HEK293T (cell line): ENCODE results near the gene SEC14L1.

Experiments used
- CTCF ChIA-PET: fragments of 350-600 bp; formaldehyde crosslinking; extraction: SDS; loops from one replicate; lab custom pipeline; 2021; ENCODE audit warnings: antibody characterized with exemption, inconsistent platforms; lab: Yijun Ruan, JAX
- POLR2A ChIA-PET: fragments of 350-600 bp; formaldehyde crosslinking; extraction: SDS; loops from one replicate; lab custom pipeline; 2020; ENCODE audit warnings: antibody characterized with exemption, inconsistent platforms; lab: Yijun Ruan, JAX
- DNase-seq: peaks from one replicate; pipeline ENCODE4 v3.0.0; 2012; ENCODE audit warnings: mixed read lengths; ENCODE audit errors: extremely low spot score
- ARNT ChIP-seq: fragments of 450-650 bp; IDR thresholded peaks from 2 replicates; pipeline ENCODE4 v1.6.1; 2017; ENCODE audit warnings: mild to moderate bottlenecking
- BHLHE40 ChIP-seq: fragments of 450-650 bp; IDR thresholded peaks from 2 replicates; pipeline ENCODE4 v1.6.1; 2016; ENCODE audit warnings: mild to moderate bottlenecking, moderate library complexity, borderline replicate concordance
- CTBP1 ChIP-seq: fragments of 450-650 bp; IDR thresholded peaks from 2 replicates; pipeline ENCODE4 v1.6.1; 2016; ENCODE audit warnings: borderline replicate concordance
- ELF4 ChIP-seq: fragments of 450-650 bp; IDR thresholded peaks from 2 replicates; pipeline ENCODE4 v1.6.1; 2017; ENCODE audit warnings: antibody characterized with exemption
- FOXA1 ChIP-seq: fragments of 450-650 bp; IDR thresholded peaks from 2 replicates; pipeline ENCODE4 v1.6.1; 2016; ENCODE audit warnings: mild to moderate bottlenecking
- FOXK2 ChIP-seq: fragments of 450-650 bp; IDR thresholded peaks from 2 replicates; pipeline ENCODE4 v1.6.1; 2016; ENCODE audit warnings: mild to moderate bottlenecking
- FOXM1 ChIP-seq: fragments of 450-650 bp; IDR thresholded peaks from 2 replicates; pipeline ENCODE4 v1.6.1; 2017; ENCODE audit warnings: mild to moderate bottlenecking, borderline replicate concordance
- HDGF ChIP-seq: fragments of 450-650 bp; IDR thresholded peaks from 2 replicates; pipeline ENCODE4 v1.6.1; 2017; ENCODE audit warnings: antibody characterized with exemption, borderline replicate concordance
- L3MBTL2 ChIP-seq: fragments of 450-650 bp; conservative IDR thresholded peaks from 2 replicates; pipeline ENCODE4 v1.6.1; 2016; ENCODE audit warnings: mild to moderate bottlenecking
- LEF1 ChIP-seq: fragments of 450-650 bp; IDR thresholded peaks from 2 replicates; pipeline ENCODE4 v1.6.1; 2017; ENCODE audit warnings: mild to moderate bottlenecking, borderline replicate concordance
- NFRKB ChIP-seq: fragments of 450-650 bp; IDR thresholded peaks from 2 replicates; pipeline ENCODE4 v1.6.1; 2016; ENCODE audit warnings: mild to moderate bottlenecking, moderate library complexity
- SP1 ChIP-seq: fragments of 450-650 bp; IDR thresholded peaks from 2 replicates; pipeline ENCODE4 v1.6.1; 2017
- SUZ12 ChIP-seq: fragments of 450-650 bp; IDR thresholded peaks from 2 replicates; pipeline ENCODE4 v1.6.1; 2016; ENCODE audit warnings: mild to moderate bottlenecking
- TARDBP ChIP-seq: fragments of 450-650 bp; IDR thresholded peaks from 2 replicates; pipeline ENCODE4 v1.6.1; 2016
- ZNF384 ChIP-seq: fragments of 450-650 bp; IDR thresholded peaks from 2 replicates; pipeline ENCODE4 v1.6.1; 2016
- TF ChIP-seq, protein P1 (sequence below): fragments of 450-650 bp; IDR thresholded peaks from 2 replicates; pipeline ENCODE4 v1.6.1; 2016

The SEC14L1 gene

DNA sequence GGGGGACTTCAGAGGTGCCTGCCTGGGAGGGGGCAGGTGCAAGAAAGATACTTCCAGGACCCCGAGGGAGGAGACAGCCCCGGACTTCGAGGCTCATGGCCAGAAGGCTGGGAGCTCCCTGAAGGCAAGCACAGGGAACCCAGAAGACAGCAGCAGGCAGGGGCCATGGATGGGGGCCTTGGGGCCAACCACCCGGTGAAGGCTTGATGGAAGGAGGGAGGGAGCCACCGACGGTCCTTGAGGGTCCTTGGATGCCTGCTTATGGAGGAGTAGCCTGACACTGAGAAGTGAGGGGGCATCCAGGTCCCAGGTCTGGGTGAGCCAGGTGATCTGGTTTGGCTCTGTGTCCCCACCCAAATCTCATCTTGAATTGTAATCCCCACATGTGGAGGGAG, 89.7 kb downstream of the SEC14L1 start:
- DNase-seq = no peak
- ChIA-PET CTCF (no interaction called here), POLR2A (no interaction called here)
- no peak for TF ChIP-seq ELF4
- TF ChIP-seq CTBP1 = no peak
- no peak for TF ChIP-seq L3MBTL2
- no peak for TF ChIP-seq FOXK2
- no peak for TF ChIP-seq NFRKB
- no peak for TF ChIP-seq SUZ12
- TF ChIP-seq FOXA1 = no peak
- TF ChIP-seq HDGF = no peak
- no peak for TF ChIP-seq LEF1
- TF ChIP-seq FOXM1 = no peak
- TF ChIP-seq BHLHE40 = no peak
- no peak for TF ChIP-seq ARNT
- no peak for TF ChIP-seq SP1
- TF ChIP-seq, protein P1, sequence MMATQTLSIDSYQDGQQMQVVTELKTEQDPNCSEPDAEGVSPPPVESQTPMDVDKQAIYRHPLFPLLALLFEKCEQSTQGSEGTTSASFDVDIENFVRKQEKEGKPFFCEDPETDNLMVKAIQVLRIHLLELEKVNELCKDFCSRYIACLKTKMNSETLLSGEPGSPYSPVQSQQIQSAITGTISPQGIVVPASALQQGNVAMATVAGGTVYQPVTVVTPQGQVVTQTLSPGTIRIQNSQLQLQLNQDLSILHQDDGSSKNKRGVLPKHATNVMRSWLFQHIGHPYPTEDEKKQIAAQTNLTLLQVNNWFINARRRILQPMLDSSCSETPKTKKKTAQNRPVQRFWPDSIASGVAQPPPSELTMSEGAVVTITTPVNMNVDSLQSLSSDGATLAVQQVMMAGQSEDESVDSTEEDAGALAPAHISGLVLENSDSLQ = no peak
- TF ChIP-seq ZNF384 = no peak
- TF ChIP-seq TARDBP = no peak

GRCh38 chr17:77231076-77231871, 90.5 kb downstream of the SEC14L1 start:
- CTCF ChIA-PET = no interaction called here
- POLR2A ChIA-PET = no interaction called here
- TF ChIP-seq SP1 (no peak), HDGF (no peak), FOXM1 (no peak), ELF4 (no peak), ZNF384 (no peak), L3MBTL2 (no peak), NFRKB (no peak), SUZ12 (no peak), LEF1 (no peak), TARDBP (no peak), BHLHE40 (no peak), ARNT (no peak), CTBP1 (no peak), FOXA1 (no peak)
- TF ChIP-seq, protein P1 = no peak
- no peak for DNase-seq

DNA sequence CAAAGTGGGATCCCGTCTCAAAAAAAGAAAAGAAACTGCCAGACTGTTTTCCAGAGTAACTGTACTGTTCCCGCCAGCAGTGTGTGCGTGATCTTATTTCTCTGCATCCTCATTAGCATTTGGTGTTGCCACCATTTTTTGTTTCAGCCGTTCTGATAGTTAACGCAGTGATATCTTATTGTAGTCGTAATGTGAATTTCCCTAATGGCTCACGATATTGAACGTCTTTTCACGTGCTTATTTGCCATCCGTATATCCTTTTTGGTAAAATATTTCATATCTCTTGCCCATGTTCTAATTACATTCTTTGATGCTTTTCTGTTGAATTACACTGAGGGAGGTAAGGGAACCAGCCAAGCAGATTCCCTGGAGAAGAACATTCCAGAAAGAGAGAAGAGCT, 92.4 kb downstream of the SEC14L1 start:
- ChIA-PET CTCF (no interaction called here), POLR2A (no interaction called here)
- no peak for TF ChIP-seq L3MBTL2
- no peak for DNase-seq

DNA sequence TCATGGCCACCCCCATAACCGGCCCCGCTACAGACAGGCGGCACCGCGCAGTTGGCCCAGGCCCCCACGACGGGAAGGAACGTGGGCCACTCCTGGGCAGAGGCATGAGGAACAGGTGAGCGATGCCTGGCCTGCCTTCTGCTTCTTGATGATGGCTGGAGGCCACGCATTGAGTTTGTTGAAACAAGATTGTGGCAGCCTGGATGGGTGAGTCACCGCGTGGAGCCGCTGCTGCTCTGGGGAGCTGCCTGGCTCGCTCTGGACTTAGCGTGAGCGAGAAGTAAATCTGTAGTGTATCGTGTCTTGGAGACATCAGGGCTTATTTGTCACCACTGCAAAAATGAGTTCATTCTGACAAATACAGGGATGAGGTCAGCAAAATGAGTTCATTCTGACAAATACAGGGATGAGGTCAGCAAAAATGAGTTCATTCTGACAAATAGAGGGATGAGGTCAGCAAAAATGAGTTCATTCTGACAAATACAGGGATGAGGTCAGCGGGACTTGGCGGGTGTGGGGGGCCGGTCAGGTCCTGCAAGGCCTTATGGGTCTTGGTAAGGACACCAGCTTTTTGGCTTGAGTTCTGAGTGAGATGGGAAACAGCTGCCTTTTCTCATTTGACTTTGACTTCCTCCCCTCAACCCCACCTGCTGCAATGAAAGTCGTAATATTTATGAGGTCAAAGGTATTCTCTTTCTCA, 93.0 kb downstream of the SEC14L1 start:
- no peak for DNase-seq
- CTCF ChIA-PET = interaction anchor here (0.7 kb wide), 1 partner anchor 753 kb away, joined by 3 read pairs; no protein-coding TSS in a partner anchor
- POLR2A ChIA-PET = no interaction called here
- TF ChIP-seq FOXA1 (no peak), SP1 (no peak), FOXK2 (no peak), BHLHE40 (no peak), SUZ12 (no peak), CTBP1 (no peak), ELF4 (no peak), TARDBP (no peak), ZNF384 (no peak), FOXM1 (no peak), HDGF (no peak), LEF1 (no peak), L3MBTL2 (no peak), NFRKB (no peak), ARNT (no peak)
- TF ChIP-seq, protein P1 = no peak

- DNase-seq = no peak
- CTCF ChIA-PET = interaction anchor here (0.5 to 0.7 kb wide), 2 partner anchors 87 to 752 kb away, joined by 3 to 8 read pairs; no protein-coding TSS in a partner anchor
- TF ChIP-seq LEF1 (no peak), FOXA1 (no peak), HDGF (no peak), L3MBTL2 (no peak), ZNF384 (no peak), BHLHE40 (no peak), FOXK2 (no peak), CTBP1 (no peak), FOXM1 (no peak)
- POLR2A ChIA-PET = no interaction called here
These were observed 93.9 kb downstream of the SEC14L1 start for GRCh38 chr17:77234695-77235094.

DNA sequence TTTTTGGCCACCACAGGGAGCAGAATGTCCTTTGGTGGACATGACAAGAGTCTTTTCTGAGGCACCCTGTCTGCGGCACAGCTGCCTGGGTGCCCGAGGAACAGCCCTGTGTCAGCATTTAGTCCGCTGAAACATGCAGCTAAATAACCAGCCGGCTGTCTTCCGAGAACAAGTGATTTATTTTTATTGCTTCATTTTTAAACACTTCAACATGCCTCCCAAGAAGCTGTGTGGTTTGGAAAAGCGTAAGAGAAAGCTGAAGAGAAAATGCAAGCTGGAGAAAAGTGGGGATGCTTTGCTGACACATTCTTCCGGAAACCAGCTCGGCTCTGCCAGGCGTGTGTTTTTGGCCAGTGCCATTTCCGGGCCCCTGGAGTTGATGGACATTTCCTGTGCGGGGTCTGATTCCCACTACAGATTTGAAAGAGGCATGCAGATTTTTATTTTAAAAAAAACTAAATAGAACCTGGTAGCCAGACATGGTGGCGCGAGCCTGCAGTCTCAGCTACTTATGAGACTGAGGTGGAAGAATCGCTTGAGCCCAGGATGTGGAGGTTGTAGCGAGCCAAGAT, 94.7 kb downstream of the SEC14L1 start:
- TF ChIP-seq ZNF384 = no peak
- TF ChIP-seq, protein P1 = 0 out of 2 replicates have a peak, but pooled peaks have one; percentile 55
- no peak for TF ChIP-seq FOXM1
- no peak for DNase-seq
- POLR2A ChIA-PET = no interaction called here
- CTCF ChIA-PET = interaction anchor here (0.6 kb wide), 1 partner anchor 58 kb away, joined by 4 read pairs; no protein-coding TSS in a partner anchor
